Vagina (tissue), 2 donors: Measurements from ENCODE around the gene IMP3. TPM values are rescaled to one million over a fixed set of nuclear protein-coding genes. Genes with fewer than 3 reads are reported as not detected.
A peak's percentile ranks its signal among the peaks of the same experiment; 100 is the strongest.
"Not testable (repeated sequence)": the region's sequence is repeated elsewhere in the genome, so short reads cannot be mapped to it uniquely, and the experiment has no call there.

Experiments
- DNase-seq, 2 donors: peaks; one replicate each; pipeline ENCODE4 v3.0.0-alpha.2; 2017; ENCODE audit errors: extremely low spot score in 2 of 2
- H3K27ac ChIP-seq: fragments of 200-600 bp; sonication (generic); one replicate; pipeline ENCODE4 v1.5.1; 2019
- H3K27me3 ChIP-seq: fragments of 200-600 bp; sonication (generic); one replicate; pipeline ENCODE4 v1.5.1; 2019
- H3K36me3 ChIP-seq, 2 donors: fragments of 200-600 bp; sonication (generic); one replicate each; pipeline ENCODE4 v1.5.1; 2017 to 2019
- H3K4me1 ChIP-seq: fragments of 200-600 bp; sonication (generic); one replicate; pipeline ENCODE4 v1.5.1; 2019
- H3K4me3 ChIP-seq, 2 donors: fragments of 200-600 bp; sonication (generic); 1 replicate in 1 of 2; 2 replicates in 1 of 2; pipeline ENCODE4 v1.5.1; 2016 to 2019
- H3K9me3 ChIP-seq: fragments of 200-600 bp; sonication (generic); one replicate; pipeline ENCODE4 v1.5.1; 2019
- CTCF ChIP-seq, 3 experiments: fragments of 450-650 bp in 2 of 3; fragments of 200-600 bp in 1 of 3; sonication (generic) in 1 of 3; IDR thresholded peaks; one replicate each; pipeline ENCODE4 v1.5.1; 2017 to 2019; ENCODE audit warnings: antibody characterized with exemption in 3 of 3, mild to moderate bottlenecking in 2 of 3, moderate library complexity in 2 of 3
- POLR2A ChIP-seq, 2 donors: fragments of 450-650 bp; IDR thresholded peaks; one replicate each; pipeline ENCODE4 v1.6.1; 2017; ENCODE audit warnings: antibody characterized with exemption in 2 of 2, mild to moderate bottlenecking in 2 of 2, moderate library complexity in 2 of 2
- POLR2AphosphoS5 ChIP-seq, 2 donors: sonication (generic); formaldehyde crosslinking; IDR thresholded peaks; one replicate each; pipeline ENCODE4 v1.9.0; 2017; ENCODE audit warnings: antibody characterized with exemption in 2 of 2, mild to moderate bottlenecking in 2 of 2, low read depth in 1 of 2; ENCODE audit not compliant: insufficient read depth in 1 of 2
- intact Hi-C: fragments of 100-400 bp; cut with DNase I; formaldehyde crosslinking; loops from one replicate; pipeline ENCODE4 v1.15.1; 2023
- total RNA-seq: library from RNA; depleted of rRNA; stranded (reverse); fragments of >200 nt; gene quantifications from one replicate; pipeline ENCODE4 v1.2.3, GENCODE V29; 2016

Gene IMP3
- total RNA-seq, 1 donor from 2014 or later = 109 TPM

- H3K9me3 ChIP-seq, H3K4me3 ChIP-seq, H3K27me3 ChIP-seq, H3K27ac ChIP-seq, H3K36me3 ChIP-seq, DNase-seq: not testable (repeated sequence)
- intact Hi-C loops = loop anchor here (5.0 to 10.0 kb wide), 2 partner anchors 46 to 119 kb away; no protein-coding TSS in a partner anchor
- peak; percentile 60 to 74 (median 74) for TF ChIP-seq CTCF (IDR thresholded peaks at IDR 0.05)
- H3K4me1 ChIP-seq = peaks cover 18% of the 10 kb centered on the region
Observed at GRCh38 chr15:75686212-75686642, 46.2 kb upstream of the IMP3 start.

GRCh38 chr15:75685195-75685594 is 45.2 kb upstream of the IMP3 start:
- Histone ChIP-seq H3K4me1 (peaks cover 18% of the 10 kb centered on the region), H3K36me3 (no peaks in the 10 kb centered on the region), H3K4me3 (no peak overlapping the region), H3K9me3 (no peaks in the 10 kb centered on the region), H3K27me3 (no peaks in the 10 kb centered on the region), H3K27ac (no peak overlapping the region)
- TF ChIP-seq CTCF (IDR thresholded peaks at IDR 0.05) = no peak
- no peak for TF ChIP-seq POLR2A (IDR thresholded peaks at IDR 0.05)
- no peak for TF ChIP-seq POLR2AphosphoS5 (IDR thresholded peaks at IDR 0.05; ENCODE audit: insufficient read depth in 1 of 2, low read depth in 1 of 2)
- intact Hi-C loops = loop anchor here (5.0 to 10.0 kb wide), 2 partner anchors 47 to 120 kb away; no protein-coding TSS in a partner anchor
- DNase-seq = no peak

- Histone ChIP-seq H3K27ac (no peak overlapping the region), H3K9me3 (no peaks in the 10 kb centered on the region), H3K36me3 (no peaks in the 10 kb centered on the region), H3K27me3 (no peaks in the 10 kb centered on the region), H3K4me3 (no peak overlapping the region), H3K4me1 (peaks cover 18% of the 10 kb centered on the region)
- intact Hi-C loops = loop anchor here (5.0 to 10.0 kb wide), 2 partner anchors 48 to 120 kb away; no protein-coding TSS in a partner anchor
- TF ChIP-seq POLR2AphosphoS5 (IDR thresholded peaks at IDR 0.05; ENCODE audit: insufficient read depth in 1 of 2, low read depth in 1 of 2) (no peak), POLR2A (IDR thresholded peaks at IDR 0.05) (no peak), CTCF (IDR thresholded peaks at IDR 0.05) (no peak)
- no peak for DNase-seq
Observed at GRCh38 chr15:75684648-75685047, 44.6 kb upstream of the IMP3 start.

GRCh38 chr15:75683646-75684312 is 43.8 kb upstream of the IMP3 start:
- peaks cover 18% of the 10 kb centered on the region for H3K4me1 ChIP-seq
- intact Hi-C loops = loop anchor here (10.0 kb wide), 1 partner anchor 121 kb away; no protein-coding TSS in a partner anchor
- not testable (repeated sequence) for H3K27ac ChIP-seq, H3K27me3 ChIP-seq, H3K36me3 ChIP-seq, DNase-seq, H3K4me3 ChIP-seq, H3K9me3 ChIP-seq
- TF ChIP-seq POLR2AphosphoS5 (IDR thresholded peaks at IDR 0.05; ENCODE audit: insufficient read depth in 1 of 2, low read depth in 1 of 2) (peak in 1 of 2 donors; percentile 2), CTCF (IDR thresholded peaks at IDR 0.05) (peak; percentile 74 to 87 (median 84))
